Inflammatory macrophage treated with lipopolysaccharide for 1 hour (primary cell): ENCODE measurements around the gene FAM227A.
"Not testable (repeated sequence)": the region's sequence is repeated elsewhere in the genome, so short reads cannot be mapped to it uniquely, and the experiment has no call there.

Experiments
- DNase-seq, 2 donors: peaks; one replicate each; pipeline ENCODE4 v3.0.0-alpha.2; 2020 to 2022

The FAM227A gene

DNA sequence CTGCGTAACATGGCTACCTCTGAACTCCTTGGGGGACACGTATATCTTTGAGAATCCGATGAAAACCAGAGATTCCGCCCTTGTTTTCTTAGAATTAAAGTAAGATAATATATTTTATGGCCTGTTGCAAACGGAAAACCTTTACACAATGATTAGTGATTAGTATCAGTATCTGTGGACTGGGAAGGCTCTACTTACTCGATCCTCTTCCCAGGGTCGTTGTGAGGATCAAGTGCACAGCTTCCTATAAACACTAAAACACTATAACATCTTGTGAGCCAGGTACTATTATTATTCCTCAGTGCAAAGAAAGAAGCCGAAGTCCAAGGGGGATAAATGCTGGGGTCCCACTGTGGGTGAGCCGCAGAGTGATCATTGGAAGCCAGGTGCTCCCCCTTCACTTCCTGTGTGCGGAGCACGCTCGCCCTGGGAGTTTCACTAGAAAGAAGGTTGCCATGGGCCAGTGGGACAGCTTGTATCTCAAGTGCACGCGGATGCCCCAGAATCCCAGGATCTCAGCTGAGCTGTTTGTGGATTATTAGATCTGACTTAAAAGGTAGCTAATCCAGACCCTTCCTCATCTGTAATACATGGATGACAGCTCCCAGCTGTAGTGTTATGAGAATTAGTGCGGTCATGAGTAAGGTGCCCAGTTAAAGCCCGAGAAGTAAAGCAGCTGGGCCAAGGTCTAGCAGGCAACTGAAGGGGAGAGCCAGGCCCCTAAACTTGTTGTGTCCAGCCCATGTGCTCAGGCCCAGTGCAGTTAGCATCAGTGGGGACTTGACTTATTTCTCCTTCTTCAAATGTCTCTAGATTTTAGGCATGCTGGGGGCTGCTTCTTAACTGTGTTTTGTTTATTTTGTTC is 1.1 kb upstream of the FAM227A start:
- DNase-seq: peak in 1 of 2 donors; percentile 10

DNA sequence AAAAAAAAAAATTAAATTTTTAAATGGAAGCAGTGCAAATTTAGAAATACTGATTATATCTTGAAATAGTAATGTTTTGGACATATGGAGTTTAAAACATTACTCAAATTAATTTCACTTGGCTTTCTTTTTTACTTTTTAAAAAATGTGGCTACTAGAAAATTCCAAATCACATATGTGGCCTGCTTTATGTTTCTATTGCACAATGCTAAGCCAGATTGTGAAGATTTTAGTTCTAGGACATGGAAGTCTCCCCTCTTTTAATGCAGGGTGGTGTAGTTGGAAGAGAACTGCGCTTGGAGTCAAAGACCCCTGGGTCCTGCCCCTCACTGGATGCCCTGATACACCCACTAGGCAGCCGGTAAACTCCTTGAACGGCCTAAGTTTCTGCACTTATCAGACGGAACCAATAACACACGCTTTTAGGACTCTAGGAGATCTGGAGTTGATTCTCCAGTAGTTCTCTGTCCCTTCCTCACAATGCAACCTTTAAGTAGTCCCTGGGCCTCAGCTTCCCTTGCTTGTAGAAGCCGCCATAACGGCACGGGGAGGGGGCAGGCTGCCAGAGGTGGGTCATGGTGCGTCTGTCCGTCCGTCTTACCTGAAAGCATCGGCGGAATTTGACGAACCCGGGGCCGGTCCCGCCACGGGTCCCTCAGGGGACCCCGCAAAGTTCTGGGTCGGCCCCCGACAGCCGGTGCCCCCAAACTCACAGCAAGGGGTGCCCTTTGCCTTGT is 505 bp downstream of the FAM227A start:
- DNase-seq: no peak

DNA sequence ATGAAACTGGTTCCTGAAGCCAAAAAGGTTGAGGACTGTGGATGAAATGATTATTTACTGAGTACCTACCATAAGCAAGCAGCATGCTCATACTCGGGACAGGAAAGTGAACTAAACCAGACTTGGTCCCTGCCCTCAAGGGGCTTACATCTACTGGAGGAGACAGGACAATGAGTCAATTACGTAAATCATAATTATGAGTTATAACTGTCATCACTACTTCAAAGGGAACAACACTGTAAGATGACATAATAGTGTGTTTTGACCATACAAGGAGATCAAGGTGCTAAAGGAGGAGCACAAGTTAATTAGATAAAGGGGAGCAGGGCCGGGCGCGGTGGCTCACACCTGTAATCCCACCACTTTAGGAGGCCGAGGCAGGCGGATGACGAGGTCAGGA is 2.5 kb downstream of the FAM227A start:
- DNase-seq: no peak

DNA sequence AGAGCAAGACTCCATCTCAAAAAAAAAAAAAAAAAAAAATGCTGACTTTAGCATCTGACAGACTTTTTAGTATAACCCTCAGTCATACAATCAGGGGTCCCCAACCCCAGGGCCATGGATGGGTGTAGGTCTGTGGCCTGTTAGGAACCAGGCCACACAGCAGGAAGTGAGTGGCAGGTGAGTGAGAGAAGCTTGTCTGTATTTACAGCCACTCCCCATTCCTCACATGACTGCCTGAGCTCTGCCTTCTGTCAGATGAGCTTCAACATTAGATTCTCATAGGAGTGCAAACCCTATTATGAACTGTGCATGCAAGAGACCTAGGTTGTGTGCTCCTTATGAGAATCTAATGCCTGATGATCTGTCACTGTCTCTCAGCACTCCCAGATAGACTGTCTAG is 3.3 kb downstream of the FAM227A start:
- DNase-seq: no peak

DNA sequence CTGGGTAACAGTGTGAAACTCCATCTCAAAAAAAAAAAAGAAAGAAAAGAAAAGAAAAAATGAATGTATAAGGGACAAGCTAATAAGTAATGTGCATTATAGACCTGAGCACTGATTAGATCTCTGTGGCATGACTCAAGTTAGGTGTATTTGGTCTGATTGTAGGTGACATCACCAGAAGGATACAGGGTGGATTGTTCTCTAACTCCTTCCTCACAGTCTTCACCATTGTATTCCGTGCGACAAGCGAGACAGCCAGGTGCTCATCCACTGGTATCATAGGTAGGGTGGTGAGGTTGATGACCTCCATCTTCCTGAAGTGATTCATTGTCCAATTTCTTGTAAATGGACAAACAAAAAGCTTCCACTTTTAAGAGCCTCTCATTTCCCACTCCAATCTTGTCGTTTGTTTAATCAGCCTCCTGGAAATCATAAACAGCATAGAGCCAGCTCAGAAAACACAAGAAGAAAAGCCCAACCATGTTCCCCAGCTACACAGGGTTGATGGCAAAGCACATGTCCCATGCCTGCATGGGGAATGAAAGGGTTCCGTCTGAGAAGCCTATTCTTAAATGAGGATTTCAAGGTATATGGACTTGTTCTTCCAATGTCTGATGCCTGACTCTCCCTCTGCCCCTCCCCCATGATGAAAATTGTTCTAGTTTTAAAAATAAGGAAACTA is 6.2 kb downstream of the FAM227A start:
- DNase-seq: no peak

DNA sequence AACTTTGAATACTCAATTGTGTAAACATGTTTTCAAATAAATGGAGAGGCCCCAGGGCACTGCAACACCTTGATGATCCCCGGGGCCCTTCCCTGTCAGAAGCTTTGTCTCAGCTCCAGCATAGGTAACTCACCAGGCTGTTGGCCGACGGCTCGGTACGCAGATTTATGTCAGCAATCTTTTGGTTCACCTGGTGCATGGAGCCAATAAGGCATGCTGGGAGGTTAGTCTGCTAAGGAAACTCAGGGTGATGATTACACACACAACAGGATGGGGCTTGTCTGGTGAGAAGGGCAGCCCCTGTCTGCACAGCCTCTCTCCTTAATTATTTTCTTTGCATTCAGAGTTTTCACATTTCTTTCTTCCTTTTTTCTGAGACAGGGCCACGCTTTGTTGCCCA is 10.8 kb downstream of the FAM227A start:
- no peak for DNase-seq

DNA sequence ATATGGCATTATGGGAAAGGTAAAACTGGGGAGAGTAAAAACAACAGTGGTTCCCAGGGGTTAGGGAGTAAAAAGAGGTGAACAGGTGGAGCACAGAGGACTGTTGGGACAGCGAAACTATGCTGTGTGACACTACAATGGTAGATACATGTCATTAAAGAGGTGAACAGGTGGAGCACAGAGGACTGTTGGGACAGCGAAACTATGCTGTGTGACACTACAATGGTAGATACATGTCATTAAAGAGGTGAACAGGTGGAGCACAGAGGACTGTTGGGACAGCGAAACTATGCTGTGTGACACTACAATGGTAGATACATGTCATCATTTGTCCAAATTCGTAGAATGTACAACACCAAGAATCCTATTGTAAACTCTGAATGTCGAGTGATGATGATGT is 11.9 kb downstream of the FAM227A start:
- DNase-seq: not testable (repeated sequence)

DNA sequence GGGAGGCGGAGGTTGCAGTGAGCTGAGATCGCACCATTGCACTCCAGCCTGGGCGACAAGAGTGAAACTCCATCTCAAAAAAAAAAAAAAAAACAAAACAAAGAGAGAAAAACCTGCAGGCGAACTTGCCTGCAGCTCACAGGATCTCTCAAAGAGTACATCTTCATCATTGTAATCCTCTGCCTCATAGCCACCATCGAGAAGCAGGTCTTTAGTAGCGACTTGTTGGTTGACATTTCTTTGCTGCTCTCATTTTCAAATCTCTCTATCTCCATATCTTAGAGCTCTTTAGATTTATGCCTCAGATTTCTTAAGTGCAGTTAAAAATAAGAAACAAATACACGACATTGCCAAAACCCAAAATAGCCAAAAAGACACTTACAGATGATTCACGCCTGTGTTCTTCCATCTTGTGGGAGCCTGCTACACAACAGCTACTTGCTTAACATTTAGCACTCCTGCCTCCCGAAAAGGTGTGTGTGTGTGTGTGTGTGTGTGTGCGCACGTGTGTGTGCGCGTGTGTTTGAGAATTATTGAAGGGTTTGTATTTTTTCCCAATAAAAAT is 14.6 kb downstream of the FAM227A start:
- no peak for DNase-seq

DNA sequence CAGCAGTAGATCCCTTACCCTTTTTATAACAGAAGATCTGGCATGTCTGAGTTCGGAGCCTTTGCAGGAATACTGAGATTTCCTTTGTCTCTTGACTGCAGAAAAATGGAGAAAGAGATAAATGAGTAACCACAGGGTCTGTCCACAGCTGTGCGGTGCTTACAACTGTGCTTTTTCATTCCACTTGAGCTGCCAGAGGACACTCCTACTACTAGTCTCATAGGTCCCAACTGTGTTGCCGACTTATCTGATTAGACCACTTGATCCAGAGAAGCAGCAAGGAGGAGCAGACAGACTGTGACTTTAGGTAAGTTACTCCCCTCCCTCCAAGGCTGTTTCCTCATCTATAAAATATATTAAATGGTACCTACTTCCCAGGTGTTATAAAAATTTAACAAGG is 17.5 kb downstream of the FAM227A start:
- no peak for DNase-seq

DNA sequence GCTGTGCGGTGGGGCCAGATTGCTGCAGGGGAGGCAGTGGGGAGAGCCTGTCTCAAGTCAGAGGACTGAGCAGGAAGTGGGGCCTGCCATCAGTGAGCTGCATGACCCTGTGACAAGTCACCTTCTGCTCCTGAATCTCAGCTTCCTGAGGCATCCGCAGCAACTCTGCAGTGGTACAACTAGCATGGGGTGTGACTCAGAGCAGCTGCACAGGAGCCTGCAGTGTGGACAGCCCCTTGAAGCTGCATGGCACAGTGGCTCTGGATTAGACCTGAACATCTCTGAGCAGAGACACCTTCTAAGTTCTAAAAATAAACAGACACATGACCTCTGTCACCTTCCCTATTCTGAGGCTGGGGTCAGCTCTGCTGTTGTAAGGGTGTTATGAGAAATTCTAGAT is 18.0 kb downstream of the FAM227A start:
- no peak for DNase-seq

DNA sequence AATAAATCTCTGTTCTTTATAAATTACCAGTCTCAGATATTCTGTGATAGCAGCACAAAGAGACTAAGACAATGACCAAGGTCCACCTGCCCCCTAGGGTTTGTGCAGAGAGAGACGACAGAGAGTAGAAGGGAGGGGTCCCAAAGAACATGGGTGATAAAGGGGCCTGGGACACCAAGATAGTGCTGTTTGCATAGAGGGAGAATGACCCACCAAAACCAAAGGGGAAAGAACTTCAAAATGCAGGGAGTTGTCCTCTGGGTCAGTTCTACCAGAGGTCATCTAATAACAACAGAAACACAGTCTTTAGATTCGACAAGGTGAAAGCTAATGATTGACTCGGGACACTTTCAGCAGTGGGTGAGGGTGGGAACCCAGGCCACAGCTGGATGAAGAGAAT is 23.7 kb downstream of the FAM227A start:
- DNase-seq: no peak

DNA sequence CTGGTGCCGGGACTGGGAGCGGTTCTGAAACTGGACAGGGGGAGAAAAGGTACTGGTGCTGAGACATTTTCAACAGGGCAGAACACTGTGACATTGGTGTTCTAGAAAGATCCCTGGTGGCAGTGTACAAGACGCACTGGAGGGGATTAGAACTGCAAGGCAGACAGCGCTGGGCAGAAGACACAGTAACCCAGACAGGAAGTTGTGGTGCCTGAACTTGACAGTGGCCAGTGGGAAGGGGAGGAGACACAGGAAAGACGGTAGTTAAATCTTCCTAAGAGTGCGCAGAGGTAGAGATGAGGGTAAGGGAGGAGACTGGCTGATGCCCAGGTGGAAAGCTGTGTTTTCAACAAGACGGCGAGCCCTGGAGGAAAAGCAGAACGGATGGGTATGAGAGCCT is 24.5 kb downstream of the FAM227A start:
- no peak for DNase-seq

DNA sequence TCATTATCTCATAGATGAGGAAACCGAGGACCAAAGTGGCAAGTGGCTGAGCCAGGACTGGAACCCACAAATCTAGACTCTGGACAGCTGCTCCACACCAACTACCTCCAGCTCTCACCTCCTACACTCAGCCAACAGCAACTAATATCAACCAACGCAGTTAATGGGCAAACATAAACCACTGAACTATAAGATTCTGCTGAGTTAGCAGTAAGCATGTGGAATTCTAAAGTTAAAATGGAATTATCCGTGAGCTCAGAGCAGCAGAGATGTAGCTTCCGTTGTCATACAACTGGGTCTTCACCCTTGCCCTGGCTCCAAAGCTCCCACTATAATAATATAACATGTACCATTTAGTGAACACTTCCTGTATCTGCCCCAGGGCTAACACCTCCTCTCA is 27.1 kb downstream of the FAM227A start:
- no peak for DNase-seq

DNA sequence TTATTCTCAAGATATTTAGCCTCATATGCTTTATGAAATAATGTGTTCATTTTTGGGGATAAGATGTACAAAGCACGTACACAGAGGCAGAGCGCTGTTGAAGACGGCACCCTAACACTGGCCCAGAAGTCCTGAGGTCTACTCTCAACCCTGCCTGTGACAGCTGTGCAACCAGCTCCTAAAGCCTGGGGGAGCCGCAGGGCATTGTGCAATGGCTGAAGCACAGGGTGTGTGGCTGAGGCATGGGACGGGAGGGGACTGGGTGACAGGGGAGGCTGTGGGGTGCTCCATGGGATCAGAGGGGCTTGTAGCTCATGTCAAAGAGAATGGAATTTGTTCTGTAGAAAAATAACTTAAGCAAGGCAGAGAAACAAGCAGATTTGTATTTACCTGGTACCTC is 27.7 kb downstream of the FAM227A start:
- no peak for DNase-seq

DNA sequence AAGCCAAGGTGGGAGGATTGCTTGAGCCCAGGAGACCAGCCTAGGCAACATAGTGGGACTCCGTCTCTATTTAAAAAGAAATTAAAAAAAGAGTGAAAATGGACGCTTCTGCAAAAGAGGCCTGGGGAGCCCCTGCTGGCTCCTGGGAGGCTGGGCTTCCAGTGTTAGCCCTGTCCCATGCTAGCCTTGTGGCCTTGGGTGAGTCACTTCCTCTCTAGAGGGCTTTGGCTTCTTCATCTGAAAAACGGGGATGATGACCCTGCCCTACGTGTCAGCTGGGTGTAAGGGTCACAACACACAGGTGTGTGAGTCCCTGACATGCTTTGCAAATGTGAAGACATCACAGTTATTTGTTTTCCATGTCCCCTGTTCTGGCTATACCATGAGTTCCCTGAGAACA is 32.8 kb downstream of the FAM227A start:
- DNase-seq: peak; percentile 9 to 40

DNA sequence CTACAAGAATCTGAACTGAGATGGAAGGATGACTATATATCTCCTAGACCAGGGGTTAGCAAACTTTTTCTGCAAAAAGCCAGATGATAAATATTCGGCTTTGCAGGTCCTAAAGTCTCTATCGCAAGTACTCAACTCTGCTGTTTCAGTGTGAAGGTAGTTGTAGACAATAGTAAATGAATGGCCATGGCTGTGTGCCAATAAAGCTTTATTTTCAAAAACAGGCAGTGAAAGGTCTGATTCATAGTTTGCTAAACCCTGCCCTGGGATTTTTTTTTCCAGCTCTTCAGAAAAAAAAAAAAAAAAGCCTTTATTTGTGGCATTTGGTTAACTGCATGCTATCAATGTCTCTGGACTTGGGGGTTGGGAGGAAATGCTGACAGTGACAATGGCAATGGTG is 37.5 kb downstream of the FAM227A start:
- DNase-seq: no peak

DNA sequence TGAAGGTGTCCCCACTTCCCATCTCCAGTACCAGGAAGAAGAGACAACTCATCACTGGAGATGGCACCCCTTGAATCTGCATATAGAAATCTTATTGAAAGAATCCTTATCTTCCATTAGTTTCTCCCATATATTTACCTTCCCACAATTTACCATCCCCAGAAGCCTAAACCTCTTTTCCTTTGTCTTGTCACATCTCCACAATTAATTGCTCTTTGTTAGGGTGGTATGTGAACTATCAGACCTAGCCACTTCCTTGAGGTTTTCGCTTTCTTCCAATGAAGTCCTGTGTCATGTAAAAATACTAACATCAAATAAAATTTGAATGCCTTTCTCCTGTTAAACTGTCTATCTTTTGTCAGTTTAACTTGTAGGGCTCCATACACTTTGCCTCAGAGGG is 37.9 kb downstream of the FAM227A start:
- DNase-seq: no peak

DNA sequence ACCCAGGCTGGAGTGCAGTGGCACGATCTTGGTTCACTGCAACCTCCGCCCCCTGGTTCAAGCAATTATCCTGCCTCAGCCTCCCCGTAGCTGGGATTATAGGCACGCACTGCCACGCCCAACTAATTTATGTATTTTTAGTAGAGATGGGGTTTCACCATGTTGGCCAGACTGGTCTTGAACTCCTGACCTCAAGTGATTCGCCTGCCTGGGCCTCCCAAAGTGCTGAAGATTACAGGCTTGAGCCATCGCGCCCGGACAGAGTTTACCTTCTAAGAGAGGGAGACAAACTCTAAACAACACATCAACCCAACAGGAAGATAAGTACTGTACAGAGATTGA is 41.2 kb downstream of the FAM227A start:
- DNase-seq: not testable (repeated sequence)

DNA sequence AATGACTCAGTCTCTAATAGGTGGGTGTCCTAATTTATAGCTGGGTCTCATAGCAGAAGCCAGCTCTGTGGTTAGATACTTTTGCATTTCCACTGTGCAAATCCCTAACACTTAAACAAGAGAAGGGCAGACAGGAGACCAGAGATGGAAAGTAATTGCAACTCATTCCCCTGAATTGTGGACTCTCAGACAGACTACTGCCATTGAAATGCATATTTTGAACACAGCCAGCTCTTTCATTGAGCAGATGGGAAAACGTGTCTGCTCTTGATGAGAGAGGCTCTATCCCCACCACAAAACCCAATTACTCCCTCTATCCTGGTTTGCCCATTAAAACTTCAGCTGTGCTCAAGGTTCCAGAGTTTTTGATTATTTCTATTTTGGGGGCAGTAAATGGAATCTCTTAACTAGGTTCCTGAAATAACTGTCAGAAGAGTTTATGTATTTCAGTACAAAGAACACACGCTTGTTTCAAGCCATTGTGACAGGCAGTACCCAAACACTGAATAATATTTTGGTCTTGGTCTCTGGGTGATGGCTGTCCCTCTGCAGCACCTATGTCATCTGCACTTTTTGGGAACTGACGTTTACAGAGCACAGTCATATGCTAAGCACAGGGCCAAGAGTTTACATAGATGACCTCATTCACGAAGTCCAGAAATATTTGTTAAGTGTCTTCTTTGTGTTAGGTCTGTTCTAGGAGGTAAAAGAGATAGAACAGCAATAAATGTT is 41.7 kb downstream of the FAM227A start:
- peak in 1 of 2 donors; percentile 5 for DNase-seq

DNA sequence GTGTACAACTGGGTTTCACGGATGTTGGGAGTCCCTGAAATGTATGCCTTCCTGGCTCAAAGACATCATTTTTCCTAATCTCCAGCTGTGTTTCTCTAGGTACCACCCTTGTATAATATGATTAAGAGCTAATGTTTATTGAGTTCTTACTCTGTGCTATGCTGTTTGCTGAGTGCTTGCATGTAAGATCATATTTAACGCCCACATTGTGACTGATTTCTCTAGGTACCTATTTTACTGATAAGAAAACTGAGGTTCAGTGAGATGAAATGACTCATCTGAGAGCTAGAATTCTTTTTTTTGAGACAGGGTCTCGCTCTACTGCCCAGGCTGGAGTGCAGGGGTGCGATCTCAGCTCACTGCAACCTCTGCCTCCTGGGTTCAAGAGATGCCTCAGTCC is 42.6 kb downstream of the FAM227A start:
- no peak for DNase-seq

DNA sequence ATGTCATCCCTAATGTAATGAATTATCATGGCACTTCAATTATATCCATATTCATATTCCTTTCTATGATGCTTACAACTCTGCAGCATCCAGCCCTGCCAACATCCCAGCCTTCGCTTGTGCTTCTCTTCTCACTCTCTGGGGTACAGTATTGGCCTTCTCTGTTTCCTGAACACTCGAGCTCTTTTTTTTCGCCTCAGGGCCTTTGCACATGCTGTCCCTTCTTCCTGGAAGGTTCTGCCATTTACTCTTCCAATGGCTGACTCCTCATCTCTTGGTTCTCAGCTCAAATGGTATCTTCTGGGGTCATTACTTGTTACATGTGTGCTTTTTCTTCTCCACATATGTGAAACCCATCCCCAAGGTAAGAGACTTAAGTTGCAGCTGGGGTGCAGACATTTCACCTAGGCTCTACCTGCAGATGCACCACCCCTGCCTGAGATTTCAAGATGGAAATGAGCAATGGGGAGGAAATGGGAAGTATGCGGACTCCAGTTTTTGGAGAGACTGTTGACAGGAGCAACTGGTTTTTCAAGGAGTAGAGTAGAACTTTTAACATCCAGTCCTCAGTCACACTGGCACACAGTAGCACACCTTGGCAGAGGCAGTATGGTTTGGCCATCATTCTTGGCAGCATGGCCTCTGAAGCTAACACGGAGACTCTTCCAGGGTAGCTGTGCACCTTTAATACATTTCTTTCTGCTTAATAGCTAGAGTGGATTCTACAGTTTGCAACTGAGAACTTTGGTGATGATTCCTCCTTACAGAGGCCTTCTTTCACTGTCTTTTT is 43.8 kb downstream of the FAM227A start:
- no peak for DNase-seq

DNA sequence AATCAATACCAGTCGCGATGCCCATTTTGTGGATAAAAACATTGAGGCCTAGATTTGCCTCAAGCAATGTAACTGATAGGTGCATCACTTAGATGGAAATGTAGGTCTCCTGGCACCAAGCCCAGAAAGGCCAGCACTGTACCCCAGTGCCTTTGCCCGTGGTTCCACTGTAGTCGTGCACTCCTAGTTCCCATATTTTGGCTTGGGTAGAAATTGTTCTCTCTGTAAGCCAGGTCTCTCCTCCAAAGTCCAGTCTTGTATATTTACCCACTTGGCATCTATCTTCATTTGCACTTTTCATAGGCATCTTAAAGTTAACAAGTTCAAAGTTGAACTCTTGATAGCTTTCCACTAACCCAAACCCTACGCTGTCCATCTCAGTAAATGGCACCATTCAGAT is 44.6 kb downstream of the FAM227A start:
- no peak for DNase-seq
